WTC11 (cell line): ENCODE measurements around the gene SNAP25. TPM values are rescaled to one million over a fixed set of nuclear protein-coding genes. Genes with fewer than 3 reads are reported as not detected.

Source experiments
- ATAC-seq: fragments of 200-7000 bp; cut with Tn5 transposase; 2 replicates; pipeline ENCODE4 v1.10.0; 2021; ENCODE audit warnings: mild to moderate bottlenecking, moderate library complexity
- CTCF ChIA-PET: fragments of 300-600 bp; sonication (Branson Sonifier 250); formaldehyde crosslinking; loops from one replicate; lab custom pipeline; 2021; ENCODE audit warnings: antibody characterized with exemption; lab: Charles Lee
- POLR2A ChIA-PET: fragments of 350-600 bp; sonication (Branson Sonifier 250); formaldehyde crosslinking; loops from one replicate; lab custom pipeline; 2021; ENCODE audit warnings: antibody characterized with exemption; lab: Charles Lee
- DNase-seq: peaks from one replicate; pipeline ENCODE4 v3.0.0; 2021; ENCODE audit warnings: low spot score
- H3K27ac Mint-ChIP-seq: 2 replicates; pipeline ENCODE4 v1.8.0; 2021; ENCODE audit warnings: mixed read lengths
- H3K27me3 Mint-ChIP-seq: 2 replicates; pipeline ENCODE4 v1.8.0; 2021; ENCODE audit warnings: low read depth, mild to moderate bottlenecking, moderate library complexity, mixed read lengths
- H3K36me3 Mint-ChIP-seq: 2 replicates; pipeline ENCODE4 v1.8.0; 2021; ENCODE audit warnings: mixed read lengths
- H3K4me1 Mint-ChIP-seq: 2 replicates; pipeline ENCODE4 v1.8.0; 2022; ENCODE audit warnings: mixed read lengths
- H3K4me3 Mint-ChIP-seq: 2 replicates; pipeline ENCODE4 v1.8.0; 2021; ENCODE audit warnings: mild to moderate bottlenecking, moderate library complexity, mixed read lengths
- H3K9me3 Mint-ChIP-seq: 2 replicates; pipeline ENCODE4 v1.8.0; 2021; ENCODE audit warnings: mixed read lengths
- CREB1 ChIP-seq: sonication (generic); formaldehyde crosslinking; IDR thresholded peaks from 2 replicates; pipeline ENCODE4 v1.8.0; 2023; ENCODE audit warnings: mild to moderate bottlenecking, missing genetic modification reagents
- ESRRA ChIP-seq: sonication (generic); formaldehyde crosslinking; IDR thresholded peaks from 2 replicates; pipeline ENCODE4 v1.8.1; 2022; ENCODE audit warnings: mild to moderate bottlenecking, missing genetic modification reagents, borderline replicate concordance
- FOXK1 ChIP-seq: sonication (generic); formaldehyde crosslinking; IDR thresholded peaks from 2 replicates; pipeline ENCODE4 v1.8.0; 2022; ENCODE audit warnings: mild to moderate bottlenecking, moderate library complexity, missing genetic modification reagents
- FOXP1 ChIP-seq: sonication (generic); formaldehyde crosslinking; IDR thresholded peaks from 2 replicates; pipeline ENCODE4 v1.8.0; 2022; ENCODE audit warnings: missing genetic modification reagents, mild to moderate bottlenecking, moderate library complexity, borderline replicate concordance
- GRHL2 ChIP-seq: fragments of 250-450 bp; sonication (Bioruptor Pico); IDR thresholded peaks from 2 replicates; pipeline ENCODE4 v1.8.0; 2022; ENCODE audit warnings: mild to moderate bottlenecking, moderate library complexity; ENCODE audit not compliant: insufficient replicate concordance, severe bottlenecking
- IRF2 ChIP-seq: sonication (generic); formaldehyde crosslinking; IDR thresholded peaks from 2 replicates; pipeline ENCODE4 v1.8.0; 2022; ENCODE audit warnings: low read depth, missing genetic modification reagents, borderline replicate concordance
- JUN ChIP-seq: sonication (generic); formaldehyde crosslinking; IDR thresholded peaks from 2 replicates; pipeline ENCODE4 v1.8.0; 2023; ENCODE audit warnings: mild to moderate bottlenecking, missing genetic modification reagents
- NR2C2 ChIP-seq: sonication (generic); formaldehyde crosslinking; IDR thresholded peaks from 2 replicates; pipeline ENCODE4 v1.8.0; 2022; ENCODE audit warnings: mild to moderate bottlenecking, missing genetic modification reagents
- ZBTB21 ChIP-seq: sonication (generic); formaldehyde crosslinking; IDR thresholded peaks from 2 replicates; pipeline ENCODE4 v1.8.1; 2023; ENCODE audit warnings: mild to moderate bottlenecking, missing genetic modification reagents, borderline replicate concordance
- ZNF232 ChIP-seq: sonication (generic); formaldehyde crosslinking; IDR thresholded peaks from 2 replicates; pipeline ENCODE4 v1.8.0; 2022; ENCODE audit warnings: mild to moderate bottlenecking, missing genetic modification reagents
- ZNF671 ChIP-seq: fragments of 250-450 bp; sonication (Bioruptor Pico); IDR thresholded peaks from 2 replicates; pipeline ENCODE4 v1.8.0; 2021; ENCODE audit warnings: mild to moderate bottlenecking
- total RNA-seq: library from RNA; stranded (reverse); gene quantifications from 3 replicates; pipeline ENCODE4 v1.2.3, GENCODE V29; 2021
- TF ChIP-seq, protein P1 (sequence below): sonication (generic); formaldehyde crosslinking; IDR thresholded peaks from 2 replicates; pipeline ENCODE4 v1.8.1; 2023; ENCODE audit warnings: mild to moderate bottlenecking, missing genetic modification reagents
- TF ChIP-seq, protein P2 (sequence below): sonication (generic); formaldehyde crosslinking; IDR thresholded peaks from 2 replicates; pipeline ENCODE4 v1.8.0; 2023; ENCODE audit warnings: missing genetic modification reagents, mild to moderate bottlenecking, borderline replicate concordance
- TF ChIP-seq, protein P3 (sequence below): sonication (generic); formaldehyde crosslinking; conservative IDR thresholded peaks from 2 replicates; pipeline ENCODE4 v1.8.1; 2022; ENCODE audit warnings: mild to moderate bottlenecking, missing genetic modification reagents
- TF ChIP-seq, protein P4 (sequence below): sonication (generic); formaldehyde crosslinking; IDR thresholded peaks from 2 replicates; pipeline ENCODE4 v1.8.1; 2022; ENCODE audit warnings: low read depth, missing genetic modification reagents, borderline replicate concordance
- TF ChIP-seq, protein P5 (sequence below): fragments of 250-450 bp; sonication (Bioruptor Pico); IDR thresholded peaks from 2 replicates; pipeline ENCODE4 v1.8.0; 2021; ENCODE audit warnings: mild to moderate bottlenecking
- TF ChIP-seq, protein P6 (sequence below): sonication (generic); formaldehyde crosslinking; IDR thresholded peaks from 2 replicates; pipeline ENCODE4 v1.8.1; 2022; ENCODE audit warnings: missing genetic modification reagents, borderline replicate concordance
- TF ChIP-seq, protein P7 (sequence below): fragments of 200-600 bp; IDR thresholded peaks from 2 replicates; pipeline ENCODE4 v1.8.0; 2022; ENCODE audit warnings: antibody characterized with exemption
- TF ChIP-seq, protein P8 (sequence below): sonication (generic); formaldehyde crosslinking; IDR thresholded peaks from 2 replicates; pipeline ENCODE4 v1.8.0; 2022; ENCODE audit warnings: mild to moderate bottlenecking, missing genetic modification reagents
- TF ChIP-seq, protein P9 (sequence below): sonication (generic); formaldehyde crosslinking; IDR thresholded peaks from 2 replicates; pipeline ENCODE4 v1.8.0; 2023; ENCODE audit warnings: missing genetic modification reagents

The SNAP25 gene
- total RNA-seq, 1 experiment from 2014 or later = 0.72 TPM

DNA sequence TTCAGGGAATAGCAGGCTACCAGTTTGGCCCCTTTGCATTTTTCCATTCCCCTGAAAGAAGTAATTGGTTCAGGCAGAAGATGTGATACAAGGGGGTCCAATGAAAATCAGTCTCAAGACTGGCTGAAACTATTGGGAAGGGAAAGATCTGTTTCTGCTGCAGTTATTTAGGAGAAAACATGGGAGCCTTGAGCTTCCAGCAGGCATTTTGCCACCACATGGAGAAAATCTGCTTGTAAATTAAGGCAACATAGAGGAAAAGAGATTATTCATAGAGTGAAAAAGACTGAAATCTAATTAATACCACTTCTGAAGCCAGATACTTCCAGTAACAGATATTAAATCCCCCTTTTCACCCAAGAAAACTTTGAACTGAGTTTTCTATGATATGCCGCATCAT, 44.2 kb upstream of the SNAP25 start:
- POLR2A ChIA-PET = interaction anchor here (0.9 kb wide), 1 partner anchor 9 kb away, joined by 3 read pairs; no protein-coding TSS in a partner anchor
- Mint-ChIP-seq H3K27ac (no peak overlapping the region), H3K4me3 (no peak overlapping the region), H3K27me3 (peaks cover 32% of the 10 kb centered on the region)
- CTCF ChIA-PET = interaction anchor here (1.3 to 1.4 kb wide), 2 partner anchors 11 to 84 kb away, joined by 4 to 5 read pairs; no protein-coding TSS in a partner anchor
- ATAC-seq = no peak
- TF ChIP-seq FOXK1 (CRISPR knock-in tag) (no peak), ZBTB21 (no peak), NR2C2 (no peak), ZNF232 (CRISPR knock-in tag) (no peak), CREB1 (CRISPR knock-in tag) (no peak), ZNF671 (CRISPR knock-in tag) (no peak), IRF2 (no peak)
- TF ChIP-seq, protein P1, sequence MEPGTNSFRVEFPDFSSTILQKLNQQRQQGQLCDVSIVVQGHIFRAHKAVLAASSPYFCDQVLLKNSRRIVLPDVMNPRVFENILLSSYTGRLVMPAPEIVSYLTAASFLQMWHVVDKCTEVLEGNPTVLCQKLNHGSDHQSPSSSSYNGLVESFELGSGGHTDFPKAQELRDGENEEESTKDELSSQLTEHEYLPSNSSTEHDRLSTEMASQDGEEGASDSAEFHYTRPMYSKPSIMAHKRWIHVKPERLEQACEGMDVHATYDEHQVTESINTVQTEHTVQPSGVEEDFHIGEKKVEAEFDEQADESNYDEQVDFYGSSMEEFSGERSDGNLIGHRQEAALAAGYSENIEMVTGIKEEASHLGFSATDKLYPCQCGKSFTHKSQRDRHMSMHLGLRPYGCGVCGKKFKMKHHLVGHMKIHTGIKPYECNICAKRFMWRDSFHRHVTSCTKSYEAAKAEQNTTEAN = no peak
- TF ChIP-seq, protein P2, sequence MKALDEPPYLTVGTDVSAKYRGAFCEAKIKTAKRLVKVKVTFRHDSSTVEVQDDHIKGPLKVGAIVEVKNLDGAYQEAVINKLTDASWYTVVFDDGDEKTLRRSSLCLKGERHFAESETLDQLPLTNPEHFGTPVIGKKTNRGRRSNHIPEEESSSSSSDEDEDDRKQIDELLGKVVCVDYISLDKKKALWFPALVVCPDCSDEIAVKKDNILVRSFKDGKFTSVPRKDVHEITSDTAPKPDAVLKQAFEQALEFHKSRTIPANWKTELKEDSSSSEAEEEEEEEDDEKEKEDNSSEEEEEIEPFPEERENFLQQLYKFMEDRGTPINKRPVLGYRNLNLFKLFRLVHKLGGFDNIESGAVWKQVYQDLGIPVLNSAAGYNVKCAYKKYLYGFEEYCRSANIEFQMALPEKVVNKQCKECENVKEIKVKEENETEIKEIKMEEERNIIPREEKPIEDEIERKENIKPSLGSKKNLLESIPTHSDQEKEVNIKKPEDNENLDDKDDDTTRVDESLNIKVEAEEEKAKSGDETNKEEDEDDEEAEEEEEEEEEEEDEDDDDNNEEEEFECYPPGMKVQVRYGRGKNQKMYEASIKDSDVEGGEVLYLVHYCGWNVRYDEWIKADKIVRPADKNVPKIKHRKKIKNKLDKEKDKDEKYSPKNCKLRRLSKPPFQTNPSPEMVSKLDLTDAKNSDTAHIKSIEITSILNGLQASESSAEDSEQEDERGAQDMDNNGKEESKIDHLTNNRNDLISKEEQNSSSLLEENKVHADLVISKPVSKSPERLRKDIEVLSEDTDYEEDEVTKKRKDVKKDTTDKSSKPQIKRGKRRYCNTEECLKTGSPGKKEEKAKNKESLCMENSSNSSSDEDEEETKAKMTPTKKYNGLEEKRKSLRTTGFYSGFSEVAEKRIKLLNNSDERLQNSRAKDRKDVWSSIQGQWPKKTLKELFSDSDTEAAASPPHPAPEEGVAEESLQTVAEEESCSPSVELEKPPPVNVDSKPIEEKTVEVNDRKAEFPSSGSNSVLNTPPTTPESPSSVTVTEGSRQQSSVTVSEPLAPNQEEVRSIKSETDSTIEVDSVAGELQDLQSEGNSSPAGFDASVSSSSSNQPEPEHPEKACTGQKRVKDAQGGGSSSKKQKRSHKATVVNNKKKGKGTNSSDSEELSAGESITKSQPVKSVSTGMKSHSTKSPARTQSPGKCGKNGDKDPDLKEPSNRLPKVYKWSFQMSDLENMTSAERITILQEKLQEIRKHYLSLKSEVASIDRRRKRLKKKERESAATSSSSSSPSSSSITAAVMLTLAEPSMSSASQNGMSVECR (CRISPR knock-in tag) = no peak
- TF ChIP-seq, protein P3, sequence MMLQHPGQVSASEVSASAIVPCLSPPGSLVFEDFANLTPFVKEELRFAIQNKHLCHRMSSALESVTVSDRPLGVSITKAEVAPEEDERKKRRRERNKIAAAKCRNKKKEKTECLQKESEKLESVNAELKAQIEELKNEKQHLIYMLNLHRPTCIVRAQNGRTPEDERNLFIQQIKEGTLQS (CRISPR knock-in tag) = no peak
- TF ChIP-seq, protein P4, sequence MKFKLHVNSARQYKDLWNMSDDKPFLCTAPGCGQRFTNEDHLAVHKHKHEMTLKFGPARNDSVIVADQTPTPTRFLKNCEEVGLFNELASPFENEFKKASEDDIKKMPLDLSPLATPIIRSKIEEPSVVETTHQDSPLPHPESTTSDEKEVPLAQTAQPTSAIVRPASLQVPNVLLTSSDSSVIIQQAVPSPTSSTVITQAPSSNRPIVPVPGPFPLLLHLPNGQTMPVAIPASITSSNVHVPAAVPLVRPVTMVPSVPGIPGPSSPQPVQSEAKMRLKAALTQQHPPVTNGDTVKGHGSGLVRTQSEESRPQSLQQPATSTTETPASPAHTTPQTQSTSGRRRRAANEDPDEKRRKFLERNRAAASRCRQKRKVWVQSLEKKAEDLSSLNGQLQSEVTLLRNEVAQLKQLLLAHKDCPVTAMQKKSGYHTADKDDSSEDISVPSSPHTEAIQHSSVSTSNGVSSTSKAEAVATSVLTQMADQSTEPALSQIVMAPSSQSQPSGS (CRISPR knock-in tag) = no peak
- TF ChIP-seq, protein P5, sequence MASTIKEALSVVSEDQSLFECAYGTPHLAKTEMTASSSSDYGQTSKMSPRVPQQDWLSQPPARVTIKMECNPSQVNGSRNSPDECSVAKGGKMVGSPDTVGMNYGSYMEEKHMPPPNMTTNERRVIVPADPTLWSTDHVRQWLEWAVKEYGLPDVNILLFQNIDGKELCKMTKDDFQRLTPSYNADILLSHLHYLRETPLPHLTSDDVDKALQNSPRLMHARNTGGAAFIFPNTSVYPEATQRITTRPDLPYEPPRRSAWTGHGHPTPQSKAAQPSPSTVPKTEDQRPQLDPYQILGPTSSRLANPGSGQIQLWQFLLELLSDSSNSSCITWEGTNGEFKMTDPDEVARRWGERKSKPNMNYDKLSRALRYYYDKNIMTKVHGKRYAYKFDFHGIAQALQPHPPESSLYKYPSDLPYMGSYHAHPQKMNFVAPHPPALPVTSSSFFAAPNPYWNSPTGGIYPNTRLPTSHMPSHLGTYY (CRISPR knock-in tag) = no peak
- TF ChIP-seq, protein P6, sequence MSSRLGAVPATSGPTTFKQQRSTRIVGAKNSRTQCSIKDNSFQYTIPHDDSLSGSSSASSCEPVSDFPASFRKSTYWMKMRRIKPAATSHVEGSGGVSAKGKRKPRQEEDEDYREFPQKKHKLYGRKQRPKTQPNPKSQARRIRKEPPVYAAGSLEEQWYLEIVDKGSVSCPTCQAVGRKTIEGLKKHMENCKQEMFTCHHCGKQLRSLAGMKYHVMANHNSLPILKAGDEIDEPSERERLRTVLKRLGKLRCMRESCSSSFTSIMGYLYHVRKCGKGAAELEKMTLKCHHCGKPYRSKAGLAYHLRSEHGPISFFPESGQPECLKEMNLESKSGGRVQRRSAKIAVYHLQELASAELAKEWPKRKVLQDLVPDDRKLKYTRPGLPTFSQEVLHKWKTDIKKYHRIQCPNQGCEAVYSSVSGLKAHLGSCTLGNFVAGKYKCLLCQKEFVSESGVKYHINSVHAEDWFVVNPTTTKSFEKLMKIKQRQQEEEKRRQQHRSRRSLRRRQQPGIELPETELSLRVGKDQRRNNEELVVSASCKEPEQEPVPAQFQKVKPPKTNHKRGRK (CRISPR knock-in tag) = no peak
- TF ChIP-seq, all 79 proteins: peak for 0
- Mint-ChIP-seq H3K36me3 (no peaks in the 10 kb centered on the region), H3K9me3 (no peaks in the 10 kb centered on the region), H3K4me1 (peaks cover 9% of the 10 kb centered on the region)
- no peak for DNase-seq

DNA sequence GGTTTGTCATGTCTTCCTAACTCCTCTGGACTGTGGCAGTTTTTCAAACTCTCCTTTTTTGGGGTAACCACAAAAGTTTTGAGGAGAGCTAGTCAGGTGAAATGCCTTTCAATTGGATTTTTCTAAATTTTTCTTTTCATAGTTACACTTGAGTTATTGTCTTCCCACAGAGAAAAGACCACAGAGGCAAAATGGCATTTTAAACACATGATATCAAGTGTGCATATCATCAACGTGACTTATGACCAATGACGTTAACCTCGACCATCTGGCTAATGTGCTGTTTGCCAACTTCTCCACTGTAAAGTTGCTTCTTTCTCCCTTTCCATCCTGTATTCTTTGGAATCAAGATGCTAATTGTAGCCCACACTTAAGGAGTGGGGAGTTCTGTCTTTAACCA, 41.3 kb upstream of the SNAP25 start:
- Mint-ChIP-seq H3K27ac (no peak overlapping the region), H3K36me3 (no peaks in the 10 kb centered on the region), H3K9me3 (no peaks in the 10 kb centered on the region), H3K4me1 (peaks cover 6% of the 10 kb centered on the region), H3K4me3 (no peak overlapping the region), H3K27me3 (peaks cover 17% of the 10 kb centered on the region)
- ATAC-seq (no peak), DNase-seq (no peak)
- CTCF ChIA-PET = no interaction called here
- POLR2A ChIA-PET = no interaction called here
- TF ChIP-seq JUN = no peak
- TF ChIP-seq, protein P7, sequence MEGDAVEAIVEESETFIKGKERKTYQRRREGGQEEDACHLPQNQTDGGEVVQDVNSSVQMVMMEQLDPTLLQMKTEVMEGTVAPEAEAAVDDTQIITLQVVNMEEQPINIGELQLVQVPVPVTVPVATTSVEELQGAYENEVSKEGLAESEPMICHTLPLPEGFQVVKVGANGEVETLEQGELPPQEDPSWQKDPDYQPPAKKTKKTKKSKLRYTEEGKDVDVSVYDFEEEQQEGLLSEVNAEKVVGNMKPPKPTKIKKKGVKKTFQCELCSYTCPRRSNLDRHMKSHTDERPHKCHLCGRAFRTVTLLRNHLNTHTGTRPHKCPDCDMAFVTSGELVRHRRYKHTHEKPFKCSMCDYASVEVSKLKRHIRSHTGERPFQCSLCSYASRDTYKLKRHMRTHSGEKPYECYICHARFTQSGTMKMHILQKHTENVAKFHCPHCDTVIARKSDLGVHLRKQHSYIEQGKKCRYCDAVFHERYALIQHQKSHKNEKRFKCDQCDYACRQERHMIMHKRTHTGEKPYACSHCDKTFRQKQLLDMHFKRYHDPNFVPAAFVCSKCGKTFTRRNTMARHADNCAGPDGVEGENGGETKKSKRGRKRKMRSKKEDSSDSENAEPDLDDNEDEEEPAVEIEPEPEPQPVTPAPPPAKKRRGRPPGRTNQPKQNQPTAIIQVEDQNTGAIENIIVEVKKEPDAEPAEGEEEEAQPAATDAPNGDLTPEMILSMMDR = no peak
- no peak for TF ChIP-seq ESRRA (CRISPR knock-in tag)
- TF ChIP-seq, protein P1 = no peak
- no peak for TF ChIP-seq FOXK1 (CRISPR knock-in tag)
- TF ChIP-seq, protein P8, sequence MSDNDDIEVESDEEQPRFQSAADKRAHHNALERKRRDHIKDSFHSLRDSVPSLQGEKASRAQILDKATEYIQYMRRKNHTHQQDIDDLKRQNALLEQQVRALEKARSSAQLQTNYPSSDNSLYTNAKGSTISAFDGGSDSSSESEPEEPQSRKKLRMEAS = no peak
- no peak for TF ChIP-seq GRHL2
- TF ChIP-seq FOXP1 (CRISPR knock-in tag) = no peak
- TF ChIP-seq ZNF232 (CRISPR knock-in tag) = no peak
- TF ChIP-seq, protein P9, sequence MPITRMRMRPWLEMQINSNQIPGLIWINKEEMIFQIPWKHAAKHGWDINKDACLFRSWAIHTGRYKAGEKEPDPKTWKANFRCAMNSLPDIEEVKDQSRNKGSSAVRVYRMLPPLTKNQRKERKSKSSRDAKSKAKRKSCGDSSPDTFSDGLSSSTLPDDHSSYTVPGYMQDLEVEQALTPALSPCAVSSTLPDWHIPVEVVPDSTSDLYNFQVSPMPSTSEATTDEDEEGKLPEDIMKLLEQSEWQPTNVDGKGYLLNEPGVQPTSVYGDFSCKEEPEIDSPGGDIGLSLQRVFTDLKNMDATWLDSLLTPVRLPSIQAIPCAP (CRISPR knock-in tag) = no peak
